WTC11 (cell line): ENCODE data around the gene APOA1. TPM values are rescaled to one million over a fixed set of nuclear protein-coding genes. Genes with fewer than 3 reads are reported as not detected.

Experiments used
- ATAC-seq: fragments of 200-7000 bp; cut with Tn5 transposase; 2 replicates; pipeline ENCODE4 v1.10.0; 2021; ENCODE audit warnings: mild to moderate bottlenecking, moderate library complexity
- CTCF ChIA-PET: fragments of 300-600 bp; sonication (Branson Sonifier 250); formaldehyde crosslinking; loops from one replicate; lab custom pipeline; 2021; ENCODE audit warnings: antibody characterized with exemption; lab: Charles Lee
- POLR2A ChIA-PET: fragments of 350-600 bp; sonication (Branson Sonifier 250); formaldehyde crosslinking; loops from one replicate; lab custom pipeline; 2021; ENCODE audit warnings: antibody characterized with exemption; lab: Charles Lee
- DNase-seq: peaks from one replicate; pipeline ENCODE4 v3.0.0; 2021; ENCODE audit warnings: low spot score
- H3K27ac Mint-ChIP-seq: 2 replicates; pipeline ENCODE4 v1.8.0; 2021; ENCODE audit warnings: mixed read lengths
- H3K27me3 Mint-ChIP-seq: 2 replicates; pipeline ENCODE4 v1.8.0; 2021; ENCODE audit warnings: low read depth, mild to moderate bottlenecking, moderate library complexity, mixed read lengths
- H3K36me3 Mint-ChIP-seq: 2 replicates; pipeline ENCODE4 v1.8.0; 2021; ENCODE audit warnings: mixed read lengths
- H3K4me1 Mint-ChIP-seq: 2 replicates; pipeline ENCODE4 v1.8.0; 2022; ENCODE audit warnings: mixed read lengths
- H3K4me3 Mint-ChIP-seq: 2 replicates; pipeline ENCODE4 v1.8.0; 2021; ENCODE audit warnings: mild to moderate bottlenecking, moderate library complexity, mixed read lengths
- H3K9me3 Mint-ChIP-seq: 2 replicates; pipeline ENCODE4 v1.8.0; 2021; ENCODE audit warnings: mixed read lengths
- CBFB ChIP-seq: sonication (generic); formaldehyde crosslinking; IDR thresholded peaks from 2 replicates; pipeline ENCODE4 v1.8.1; 2022; ENCODE audit warnings: mild to moderate bottlenecking, low read depth, missing genetic modification reagents
- CREM ChIP-seq: sonication (generic); formaldehyde crosslinking; IDR thresholded peaks from 2 replicates; pipeline ENCODE4 v1.8.1; 2022; ENCODE audit warnings: mild to moderate bottlenecking, missing genetic modification reagents, moderate library complexity
- ELF4 ChIP-seq: sonication (generic); formaldehyde crosslinking; IDR thresholded peaks from 2 replicates; pipeline ENCODE4 v1.8.1; 2022; ENCODE audit warnings: low read depth, mild to moderate bottlenecking, moderate library complexity, missing genetic modification reagents
- EMX1 ChIP-seq: fragments of 250-450 bp; sonication (Bioruptor Pico); IDR thresholded peaks from 2 replicates; pipeline ENCODE4 v1.8.0; 2021; ENCODE audit warnings: mild to moderate bottlenecking
- FOXP1 ChIP-seq: sonication (generic); formaldehyde crosslinking; IDR thresholded peaks from 2 replicates; pipeline ENCODE4 v1.8.0; 2022; ENCODE audit warnings: missing genetic modification reagents, mild to moderate bottlenecking, moderate library complexity, borderline replicate concordance
- MYBL2 ChIP-seq: sonication (generic); formaldehyde crosslinking; IDR thresholded peaks from 2 replicates; pipeline ENCODE4 v1.8.1; 2023; ENCODE audit warnings: mild to moderate bottlenecking, moderate library complexity, missing genetic modification reagents
- NR3C1 ChIP-seq: sonication (generic); formaldehyde crosslinking; conservative IDR thresholded peaks from 2 replicates; pipeline ENCODE4 v1.8.1; 2023; ENCODE audit warnings: low read depth, mild to moderate bottlenecking, missing genetic modification reagents
- RORB ChIP-seq: fragments of 250-450 bp; sonication (Bioruptor Pico); IDR thresholded peaks from 2 replicates; pipeline ENCODE4 v1.9.0; 2021; ENCODE audit warnings: mild to moderate bottlenecking
- TEAD4 ChIP-seq: sonication (generic); formaldehyde crosslinking; IDR thresholded peaks from 2 replicates; pipeline ENCODE4 v1.8.0; 2022; ENCODE audit warnings: mild to moderate bottlenecking, missing genetic modification reagents
- ZNF219 ChIP-seq: sonication (generic); formaldehyde crosslinking; IDR thresholded peaks from 2 replicates; pipeline ENCODE4 v1.8.0; 2023; ENCODE audit warnings: missing genetic modification reagents, mild to moderate bottlenecking, borderline replicate concordance
- ZNF232 ChIP-seq: sonication (generic); formaldehyde crosslinking; IDR thresholded peaks from 2 replicates; pipeline ENCODE4 v1.8.0; 2022; ENCODE audit warnings: mild to moderate bottlenecking, missing genetic modification reagents
- total RNA-seq: library from RNA; stranded (reverse); gene quantifications from 3 replicates; pipeline ENCODE4 v1.2.3, GENCODE V29; 2021
- TF ChIP-seq, protein P1 (sequence below): sonication (generic); formaldehyde crosslinking; IDR thresholded peaks from 2 replicates; pipeline ENCODE4 v1.8.0; 2022; ENCODE audit warnings: mild to moderate bottlenecking, missing genetic modification reagents
- TF ChIP-seq, protein P2 (sequence below): fragments of 250-450 bp; sonication (Bioruptor Pico); IDR thresholded peaks from 2 replicates; pipeline ENCODE4 v1.9.0; 2021; ENCODE audit warnings: mild to moderate bottlenecking, borderline replicate concordance
- TF ChIP-seq, protein P3 (sequence below): sonication (generic); formaldehyde crosslinking; IDR thresholded peaks from 2 replicates; pipeline ENCODE4 v1.8.0; 2023; ENCODE audit warnings: mild to moderate bottlenecking, missing genetic modification reagents
- TF ChIP-seq, protein P4 (sequence below): sonication (generic); formaldehyde crosslinking; IDR thresholded peaks from 2 replicates; pipeline ENCODE4 v1.8.1; 2023; ENCODE audit warnings: mild to moderate bottlenecking, missing genetic modification reagents

Gene APOA1
- total RNA-seq, 1 experiment from 2014 or later, result 2.1 TPM

DNA sequence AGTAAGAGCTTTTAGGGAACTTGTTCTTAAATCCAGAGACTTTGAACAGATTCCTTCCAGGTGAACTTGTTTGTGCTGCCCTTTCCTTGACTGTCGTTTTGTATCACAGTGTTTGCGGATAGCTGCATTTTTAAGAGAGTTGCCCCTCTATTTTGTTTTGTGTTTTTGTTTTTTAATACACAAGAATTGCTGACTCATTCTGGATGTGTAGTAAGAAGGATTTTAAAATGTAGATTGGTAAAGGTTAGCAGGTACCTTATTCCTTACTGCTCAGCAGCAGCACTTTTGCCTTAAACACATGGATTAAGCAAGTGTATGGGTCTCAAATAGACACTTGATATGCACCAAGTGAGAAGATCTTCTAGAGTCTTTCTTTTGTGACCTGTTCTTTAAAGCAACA, 36.8 kb downstream of the APOA1 start:
- Mint-ChIP-seq H3K9me3 (no peaks in the 10 kb centered on the region), H3K4me3 (no peak overlapping the region), H3K4me1 (no peaks in the 10 kb centered on the region), H3K27me3 (no peaks in the 10 kb centered on the region; the same call in 1 of the 2 replicates), H3K27ac (no peak overlapping the region), H3K36me3 (no peaks in the 10 kb centered on the region)
- ATAC-seq (no peak), DNase-seq (no peak)
- CTCF ChIA-PET, result interaction anchor here (1.0 to 1.8 kb wide), 2 partner anchors 10 to 159 kb away, joined by 6 to 14 read pairs; partner anchors contain the start of gene APOA5
- TF ChIP-seq EMX1 (CRISPR knock-in tag), result no peak
- TF ChIP-seq, protein P1, sequence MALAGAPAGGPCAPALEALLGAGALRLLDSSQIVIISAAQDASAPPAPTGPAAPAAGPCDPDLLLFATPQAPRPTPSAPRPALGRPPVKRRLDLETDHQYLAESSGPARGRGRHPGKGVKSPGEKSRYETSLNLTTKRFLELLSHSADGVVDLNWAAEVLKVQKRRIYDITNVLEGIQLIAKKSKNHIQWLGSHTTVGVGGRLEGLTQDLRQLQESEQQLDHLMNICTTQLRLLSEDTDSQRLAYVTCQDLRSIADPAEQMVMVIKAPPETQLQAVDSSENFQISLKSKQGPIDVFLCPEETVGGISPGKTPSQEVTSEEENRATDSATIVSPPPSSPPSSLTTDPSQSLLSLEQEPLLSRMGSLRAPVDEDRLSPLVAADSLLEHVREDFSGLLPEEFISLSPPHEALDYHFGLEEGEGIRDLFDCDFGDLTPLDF (CRISPR knock-in tag), result no peak
- TF ChIP-seq ZNF219 (CRISPR knock-in tag), result no peak
- TF ChIP-seq, protein P2, sequence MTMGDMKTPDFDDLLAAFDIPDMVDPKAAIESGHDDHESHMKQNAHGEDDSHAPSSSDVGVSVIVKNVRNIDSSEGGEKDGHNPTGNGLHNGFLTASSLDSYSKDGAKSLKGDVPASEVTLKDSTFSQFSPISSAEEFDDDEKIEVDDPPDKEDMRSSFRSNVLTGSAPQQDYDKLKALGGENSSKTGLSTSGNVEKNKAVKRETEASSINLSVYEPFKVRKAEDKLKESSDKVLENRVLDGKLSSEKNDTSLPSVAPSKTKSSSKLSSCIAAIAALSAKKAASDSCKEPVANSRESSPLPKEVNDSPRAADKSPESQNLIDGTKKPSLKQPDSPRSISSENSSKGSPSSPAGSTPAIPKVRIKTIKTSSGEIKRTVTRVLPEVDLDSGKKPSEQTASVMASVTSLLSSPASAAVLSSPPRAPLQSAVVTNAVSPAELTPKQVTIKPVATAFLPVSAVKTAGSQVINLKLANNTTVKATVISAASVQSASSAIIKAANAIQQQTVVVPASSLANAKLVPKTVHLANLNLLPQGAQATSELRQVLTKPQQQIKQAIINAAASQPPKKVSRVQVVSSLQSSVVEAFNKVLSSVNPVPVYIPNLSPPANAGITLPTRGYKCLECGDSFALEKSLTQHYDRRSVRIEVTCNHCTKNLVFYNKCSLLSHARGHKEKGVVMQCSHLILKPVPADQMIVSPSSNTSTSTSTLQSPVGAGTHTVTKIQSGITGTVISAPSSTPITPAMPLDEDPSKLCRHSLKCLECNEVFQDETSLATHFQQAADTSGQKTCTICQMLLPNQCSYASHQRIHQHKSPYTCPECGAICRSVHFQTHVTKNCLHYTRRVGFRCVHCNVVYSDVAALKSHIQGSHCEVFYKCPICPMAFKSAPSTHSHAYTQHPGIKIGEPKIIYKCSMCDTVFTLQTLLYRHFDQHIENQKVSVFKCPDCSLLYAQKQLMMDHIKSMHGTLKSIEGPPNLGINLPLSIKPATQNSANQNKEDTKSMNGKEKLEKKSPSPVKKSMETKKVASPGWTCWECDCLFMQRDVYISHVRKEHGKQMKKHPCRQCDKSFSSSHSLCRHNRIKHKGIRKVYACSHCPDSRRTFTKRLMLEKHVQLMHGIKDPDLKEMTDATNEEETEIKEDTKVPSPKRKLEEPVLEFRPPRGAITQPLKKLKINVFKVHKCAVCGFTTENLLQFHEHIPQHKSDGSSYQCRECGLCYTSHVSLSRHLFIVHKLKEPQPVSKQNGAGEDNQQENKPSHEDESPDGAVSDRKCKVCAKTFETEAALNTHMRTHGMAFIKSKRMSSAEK (CRISPR knock-in tag), result no peak
- no peak for TF ChIP-seq ELF4 (CRISPR knock-in tag)
- no peak for TF ChIP-seq CREM (CRISPR knock-in tag)
- no peak for TF ChIP-seq ZNF232
- no peak for TF ChIP-seq CBFB
- no peak for TF ChIP-seq FOXP1 (CRISPR knock-in tag)
- TF ChIP-seq RORB (CRISPR knock-in tag), result no peak
- TF ChIP-seq, protein P3, sequence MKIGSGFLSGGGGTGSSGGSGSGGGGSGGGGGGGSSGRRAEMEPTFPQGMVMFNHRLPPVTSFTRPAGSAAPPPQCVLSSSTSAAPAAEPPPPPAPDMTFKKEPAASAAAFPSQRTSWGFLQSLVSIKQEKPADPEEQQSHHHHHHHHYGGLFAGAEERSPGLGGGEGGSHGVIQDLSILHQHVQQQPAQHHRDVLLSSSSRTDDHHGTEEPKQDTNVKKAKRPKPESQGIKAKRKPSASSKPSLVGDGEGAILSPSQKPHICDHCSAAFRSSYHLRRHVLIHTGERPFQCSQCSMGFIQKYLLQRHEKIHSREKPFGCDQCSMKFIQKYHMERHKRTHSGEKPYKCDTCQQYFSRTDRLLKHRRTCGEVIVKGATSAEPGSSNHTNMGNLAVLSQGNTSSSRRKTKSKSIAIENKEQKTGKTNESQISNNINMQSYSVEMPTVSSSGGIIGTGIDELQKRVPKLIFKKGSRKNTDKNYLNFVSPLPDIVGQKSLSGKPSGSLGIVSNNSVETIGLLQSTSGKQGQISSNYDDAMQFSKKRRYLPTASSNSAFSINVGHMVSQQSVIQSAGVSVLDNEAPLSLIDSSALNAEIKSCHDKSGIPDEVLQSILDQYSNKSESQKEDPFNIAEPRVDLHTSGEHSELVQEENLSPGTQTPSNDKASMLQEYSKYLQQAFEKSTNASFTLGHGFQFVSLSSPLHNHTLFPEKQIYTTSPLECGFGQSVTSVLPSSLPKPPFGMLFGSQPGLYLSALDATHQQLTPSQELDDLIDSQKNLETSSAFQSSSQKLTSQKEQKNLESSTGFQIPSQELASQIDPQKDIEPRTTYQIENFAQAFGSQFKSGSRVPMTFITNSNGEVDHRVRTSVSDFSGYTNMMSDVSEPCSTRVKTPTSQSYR (CRISPR knock-in tag), result no peak
- POLR2A ChIA-PET, result no interaction called here

DNA sequence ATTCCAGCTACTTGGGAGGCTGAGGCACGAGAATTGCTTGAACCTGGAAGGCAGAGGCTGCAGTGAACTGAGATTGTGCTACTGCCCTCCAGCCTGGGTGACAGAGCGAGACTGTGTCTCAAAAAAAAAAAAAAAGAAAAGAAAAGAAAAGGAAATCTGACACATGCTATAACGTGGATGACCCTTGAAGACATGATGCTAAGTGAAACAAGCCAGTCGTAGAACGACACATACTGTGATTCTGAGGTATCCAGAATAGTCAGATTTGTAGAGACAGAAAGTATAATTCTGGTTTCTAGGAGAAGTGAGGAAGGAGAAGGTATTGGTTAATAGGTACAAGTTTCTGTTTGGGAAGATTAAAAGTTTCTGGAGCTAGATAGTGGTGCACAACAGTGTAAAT, 39.1 kb downstream of the APOA1 start:
- CTCF ChIA-PET, result interaction anchor here (1.0 to 1.2 kb wide), 2 partner anchors 37 to 65 kb away, joined by 3 read pairs; no protein-coding TSS in a partner anchor
- H3K27ac Mint-ChIP-seq, result no peak overlapping the region
- H3K27me3 Mint-ChIP-seq, result no peaks in the 10 kb centered on the region; the same call in 1 of the 2 replicates
- TF ChIP-seq NR3C1 (CRISPR knock-in tag), result no peak
- TF ChIP-seq, protein P4, sequence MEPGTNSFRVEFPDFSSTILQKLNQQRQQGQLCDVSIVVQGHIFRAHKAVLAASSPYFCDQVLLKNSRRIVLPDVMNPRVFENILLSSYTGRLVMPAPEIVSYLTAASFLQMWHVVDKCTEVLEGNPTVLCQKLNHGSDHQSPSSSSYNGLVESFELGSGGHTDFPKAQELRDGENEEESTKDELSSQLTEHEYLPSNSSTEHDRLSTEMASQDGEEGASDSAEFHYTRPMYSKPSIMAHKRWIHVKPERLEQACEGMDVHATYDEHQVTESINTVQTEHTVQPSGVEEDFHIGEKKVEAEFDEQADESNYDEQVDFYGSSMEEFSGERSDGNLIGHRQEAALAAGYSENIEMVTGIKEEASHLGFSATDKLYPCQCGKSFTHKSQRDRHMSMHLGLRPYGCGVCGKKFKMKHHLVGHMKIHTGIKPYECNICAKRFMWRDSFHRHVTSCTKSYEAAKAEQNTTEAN (CRISPR knock-in tag), result no peak
- no peak for TF ChIP-seq MYBL2
- TF ChIP-seq TEAD4, result no peak
- DNase-seq, result no peak
- H3K36me3 Mint-ChIP-seq, result no peaks in the 10 kb centered on the region
- H3K9me3 Mint-ChIP-seq, result no peaks in the 10 kb centered on the region
- H3K4me3 Mint-ChIP-seq, result no peak overlapping the region
- H3K4me1 Mint-ChIP-seq, result no peaks in the 10 kb centered on the region
- no peak for ATAC-seq
- POLR2A ChIA-PET, result no interaction called here
